CD8-positive, alpha-beta memory T cell (primary cell): ENCODE measurements around the gene HSF2BP. TPM values are rescaled to one million over a fixed set of nuclear protein-coding genes. Genes with fewer than 3 reads are reported as not detected.

Experiments used
- CTCF ChIA-PET: fragments of 350-600 bp; sonication (Branson Sonifier 250); formaldehyde crosslinking; loops from one replicate; lab custom pipeline; 2021; ENCODE audit warnings: antibody characterized with exemption; lab: Charles Lee
- POLR2A ChIA-PET: fragments of 350-600 bp; sonication (Branson Sonifier 250); formaldehyde crosslinking; loops from one replicate; lab custom pipeline; 2021; ENCODE audit warnings: antibody characterized with exemption; lab: Charles Lee
- DNase-seq, 5 donors: peaks; one replicate each; pipeline versions ENCODE4 v3.0.0 to v3.0.0-alpha.2; 2020 to 2022; ENCODE audit warnings: mixed read lengths in 1 of 5
- H3K27ac ChIP-seq: one replicate; pipeline ENCODE4 v1.7.0; 2013; ENCODE audit warnings: low read depth, mild to moderate bottlenecking, low read length, moderate library complexity
- H3K27me3 ChIP-seq: 2 replicates; pipeline ENCODE4 v1.7.0; 2013; ENCODE audit warnings: low read length, mild to moderate bottlenecking; ENCODE audit not compliant: insufficient read depth, poor library complexity, severe bottlenecking
- H3K36me3 ChIP-seq: 2 replicates; pipeline ENCODE4 v1.7.0; 2013; ENCODE audit warnings: mild to moderate bottlenecking, low read length, moderate library complexity; ENCODE audit not compliant: insufficient read depth
- H3K4me1 ChIP-seq: 2 replicates; pipeline ENCODE4 v1.7.0; 2013; ENCODE audit warnings: mild to moderate bottlenecking, low read length, moderate library complexity; ENCODE audit not compliant: insufficient read depth
- H3K4me3 ChIP-seq: 2 replicates; pipeline ENCODE4 v1.7.0; 2013; ENCODE audit warnings: mild to moderate bottlenecking, low read length
- H3K9me3 ChIP-seq: 2 replicates; pipeline ENCODE4 v1.7.0; 2013; ENCODE audit warnings: mild to moderate bottlenecking, low read length
- H3K27ac Mint-ChIP-seq, 8 donors: one replicate each; pipeline ENCODE4 v1.8.0; 2020 to 2021; ENCODE audit warnings: mixed read lengths in 8 of 8, mild to moderate bottlenecking in 6 of 8, inconsistent platforms in 3 of 8, moderate library complexity in 3 of 8
- H3K27me3 Mint-ChIP-seq, 2 donors: one replicate each; pipeline ENCODE4 v1.8.0; 2020 to 2021; ENCODE audit warnings: mixed read lengths in 2 of 2, mild to moderate bottlenecking in 1 of 2, moderate library complexity in 1 of 2
- H3K36me3 Mint-ChIP-seq, 3 donors: one replicate each; pipeline ENCODE4 v1.8.0; 2020 to 2021; ENCODE audit warnings: mixed read lengths in 3 of 3, inconsistent platforms in 1 of 3, mild to moderate bottlenecking in 1 of 3
- H3K4me1 Mint-ChIP-seq, 3 donors: one replicate each; pipeline ENCODE4 v1.8.0; 2020 to 2021; ENCODE audit warnings: mixed read lengths in 3 of 3, inconsistent platforms in 1 of 3, mild to moderate bottlenecking in 1 of 3
- H3K4me3 Mint-ChIP-seq, 7 donors: one replicate each; pipeline ENCODE4 v1.8.0; 2020 to 2021; ENCODE audit warnings: mixed read lengths in 7 of 7, mild to moderate bottlenecking in 6 of 7, moderate library complexity in 4 of 7, inconsistent platforms in 2 of 7
- H3K9me3 Mint-ChIP-seq, 5 donors: one replicate each; pipeline ENCODE4 v1.8.0; 2020 to 2022; ENCODE audit warnings: mixed read lengths in 5 of 5, mild to moderate bottlenecking in 3 of 5, moderate library complexity in 2 of 5, inconsistent platforms in 1 of 5
- polyA plus RNA-seq: library from polyadenylated mRNA; unstranded; fragments of 300-500 nt; fragmentation: Illumina TruSeq; gene quantifications from one replicate; pipeline ENCODE4 v1.2.3, GENCODE V29; 2021
- total RNA-seq, 2 experiments: library from RNA; stranded (reverse); gene quantifications; one replicate each; pipeline ENCODE4 v1.2.3, GENCODE V29; 2021

Gene HSF2BP
- total and polyA plus RNA-seq, 3 experiments from 2014 or later = 0.28 to 1.4 (median 0.53) TPM

GRCh38 chr21:43637530-43638158 is 21.6 kb downstream of the HSF2BP start:
- Histone ChIP-seq H3K36me3 (no peaks in the 10 kb centered on the region), H3K27ac (no peak overlapping the region), H3K27me3 (no peaks in the 10 kb centered on the region), H3K4me1 (no peaks in the 10 kb centered on the region), H3K9me3 (no peaks in the 10 kb centered on the region), H3K4me3 (no peak overlapping the region)
- H3K4me1 Mint-ChIP-seq = no peaks in the 10 kb centered on the region
- ChIA-PET CTCF (no interaction called here), POLR2A (no interaction called here)
- no peaks in the 10 kb centered on the region for H3K9me3 Mint-ChIP-seq
- no peak for DNase-seq
- no peaks in the 10 kb centered on the region for H3K36me3 Mint-ChIP-seq
- peaks cover 0 to 3% of the 10 kb centered on the region in 2 donors for H3K27me3 Mint-ChIP-seq
- H3K27ac Mint-ChIP-seq = no peak overlapping the region
- no peak overlapping the region for H3K4me3 Mint-ChIP-seq

- Histone ChIP-seq H3K27ac (no peak overlapping the region), H3K27me3 (no peaks in the 10 kb centered on the region), H3K9me3 (no peaks in the 10 kb centered on the region), H3K36me3 (no peaks in the 10 kb centered on the region), H3K4me1 (no peaks in the 10 kb centered on the region), H3K4me3 (no peak overlapping the region)
- no peak overlapping the region for H3K27ac Mint-ChIP-seq
- ChIA-PET CTCF (no interaction called here), POLR2A (no interaction called here)
- peaks cover 0 to 3% (median 0%) of the 10 kb centered on the region in 3 donors for H3K36me3 Mint-ChIP-seq
- no peaks in the 10 kb centered on the region for H3K4me1 Mint-ChIP-seq
- no peak for DNase-seq
- H3K9me3 Mint-ChIP-seq = no peaks in the 10 kb centered on the region
- no peak overlapping the region for H3K4me3 Mint-ChIP-seq
- H3K27me3 Mint-ChIP-seq = peaks cover 1 to 10% of the 10 kb centered on the region in 2 donors
Measured at GRCh38 chr21:43635436-43635835, 23.9 kb downstream of the HSF2BP start.

GRCh38 chr21:43634618-43635017 is 24.7 kb downstream of the HSF2BP start:
- H3K27ac Mint-ChIP-seq = no peak overlapping the region
- H3K4me3 ChIP-seq = no peak overlapping the region
- H3K9me3 Mint-ChIP-seq = no peaks in the 10 kb centered on the region
- ChIA-PET POLR2A (no interaction called here), CTCF (no interaction called here)
- H3K27me3 ChIP-seq = no peaks in the 10 kb centered on the region
- no peak overlapping the region for H3K27ac ChIP-seq
- H3K4me1 ChIP-seq = no peaks in the 10 kb centered on the region
- H3K9me3 ChIP-seq = no peaks in the 10 kb centered on the region
- H3K27me3 Mint-ChIP-seq = peaks cover 1 to 10% of the 10 kb centered on the region in 2 donors
- no peak overlapping the region for H3K4me3 Mint-ChIP-seq
- no peaks in the 10 kb centered on the region for H3K4me1 Mint-ChIP-seq
- H3K36me3 ChIP-seq = no peaks in the 10 kb centered on the region
- H3K36me3 Mint-ChIP-seq = peaks cover 0 to 3% (median 2%) of the 10 kb centered on the region in 3 donors
- DNase-seq = no peak

GRCh38 chr21:43632373-43632905 is 26.8 kb downstream of the HSF2BP start:
- no peak for DNase-seq
- no peaks in the 10 kb centered on the region for H3K9me3 Mint-ChIP-seq
- H3K9me3 ChIP-seq = no peaks in the 10 kb centered on the region
- peaks cover 1 to 23% of the 10 kb centered on the region in 2 donors for H3K27me3 Mint-ChIP-seq
- H3K4me1 Mint-ChIP-seq = no peaks in the 10 kb centered on the region
- peaks cover 0 to 7% (median 3%) of the 10 kb centered on the region in 3 donors for H3K36me3 Mint-ChIP-seq
- no peak overlapping the region for H3K27ac ChIP-seq
- H3K36me3 ChIP-seq = no peaks in the 10 kb centered on the region
- H3K4me1 ChIP-seq = no peaks in the 10 kb centered on the region
- CTCF ChIA-PET = no interaction called here
- POLR2A ChIA-PET = no interaction called here
- no peak overlapping the region for H3K27ac Mint-ChIP-seq
- H3K4me3 Mint-ChIP-seq = no peak overlapping the region
- no peaks in the 10 kb centered on the region for H3K27me3 ChIP-seq
- no peak overlapping the region for H3K4me3 ChIP-seq

GRCh38 chr21:43631411-43632107 is 27.7 kb downstream of the HSF2BP start:
- H3K4me1 ChIP-seq = no peaks in the 10 kb centered on the region
- no peak for DNase-seq
- Mint-ChIP-seq H3K4me3 (no peak overlapping the region), H3K4me1 (no peaks in the 10 kb centered on the region), H3K27ac (no peak overlapping the region), H3K36me3 (peaks cover 0 to 7% (median 3%) of the 10 kb centered on the region in 3 donors), H3K27me3 (peaks cover 2 to 24% of the 10 kb centered on the region in 2 donors), H3K9me3 (no peaks in the 10 kb centered on the region)
- no peak overlapping the region for H3K4me3 ChIP-seq
- ChIA-PET POLR2A (interaction anchor here (0.7 kb wide), 1 partner anchor 804 kb away, joined by 3 read pairs; no protein-coding TSS in a partner anchor), CTCF (no interaction called here)
- no peaks in the 10 kb centered on the region for H3K27me3 ChIP-seq
- H3K36me3 ChIP-seq = no peaks in the 10 kb centered on the region
- no peaks in the 10 kb centered on the region for H3K9me3 ChIP-seq
- H3K27ac ChIP-seq = no peak overlapping the region

GRCh38 chr21:43627527-43627926 is 31.8 kb downstream of the HSF2BP start:
- Mint-ChIP-seq H3K4me1 (no peaks in the 10 kb centered on the region), H3K4me3 (no peak overlapping the region), H3K27me3 (peaks cover 2 to 37% of the 10 kb centered on the region in 2 donors), H3K27ac (no peak overlapping the region), H3K36me3 (peaks cover 0 to 7% (median 3%) of the 10 kb centered on the region in 3 donors), H3K9me3 (no peaks in the 10 kb centered on the region)
- H3K4me3 ChIP-seq = no peak overlapping the region
- no peaks in the 10 kb centered on the region for H3K27me3 ChIP-seq
- ChIA-PET POLR2A (no interaction called here), CTCF (no interaction called here)
- H3K27ac ChIP-seq = no peak overlapping the region
- H3K4me1 ChIP-seq = no peaks in the 10 kb centered on the region
- no peak for DNase-seq
- no peaks in the 10 kb centered on the region for H3K36me3 ChIP-seq
- no peaks in the 10 kb centered on the region for H3K9me3 ChIP-seq

- Mint-ChIP-seq H3K4me3 (no peak overlapping the region), H3K9me3 (no peaks in the 10 kb centered on the region), H3K4me1 (no peaks in the 10 kb centered on the region), H3K36me3 (peaks cover 0 to 7% (median 3%) of the 10 kb centered on the region in 3 donors), H3K27ac (no peak overlapping the region), H3K27me3 (peaks cover 1 to 33% of the 10 kb centered on the region in 2 donors)
- no peaks in the 10 kb centered on the region for H3K36me3 ChIP-seq
- no peak for DNase-seq
- H3K4me1 ChIP-seq = no peaks in the 10 kb centered on the region
- no peak overlapping the region for H3K27ac ChIP-seq
- CTCF ChIA-PET = no interaction called here
- POLR2A ChIA-PET = no interaction called here
- H3K4me3 ChIP-seq = no peak overlapping the region
- no peaks in the 10 kb centered on the region for H3K27me3 ChIP-seq
- H3K9me3 ChIP-seq = no peaks in the 10 kb centered on the region
Measured at GRCh38 chr21:43626390-43626789, 32.9 kb downstream of the HSF2BP start.

GRCh38 chr21:43624339-43624738 is 34.9 kb downstream of the HSF2BP start:
- Histone ChIP-seq H3K27me3 (no peaks in the 10 kb centered on the region), H3K27ac (no peak overlapping the region), H3K36me3 (no peaks in the 10 kb centered on the region), H3K4me1 (no peaks in the 10 kb centered on the region), H3K9me3 (no peaks in the 10 kb centered on the region), H3K4me3 (no peak overlapping the region)
- ChIA-PET CTCF (no interaction called here), POLR2A (no interaction called here)
- peaks cover 7 to 39% of the 10 kb centered on the region in 2 donors for H3K27me3 Mint-ChIP-seq
- peaks cover 6 to 19% (median 10%) of the 10 kb centered on the region in 5 donors for H3K9me3 Mint-ChIP-seq
- H3K4me3 Mint-ChIP-seq = no peak overlapping the region
- peaks cover under 1 to 15% (median 2%) of the 10 kb centered on the region in 3 donors for H3K36me3 Mint-ChIP-seq
- DNase-seq = no peak
- no peak overlapping the region for H3K27ac Mint-ChIP-seq
- no peaks in the 10 kb centered on the region for H3K4me1 Mint-ChIP-seq
